GM21529 (cell line): ENCODE data around the gene PDSS2.
"Not testable (repeated sequence)": the region's sequence is repeated elsewhere in the genome, so short reads cannot be mapped to it uniquely, and the experiment has no call there.

Experiments used
- ATAC-seq: cut with Tn5 transposase; IDR thresholded peaks from one replicate; pipeline ENCODE4 v1.9.1; 2021; ENCODE audit not compliant: unreplicated experiment

PDSS2 gene

DNA sequence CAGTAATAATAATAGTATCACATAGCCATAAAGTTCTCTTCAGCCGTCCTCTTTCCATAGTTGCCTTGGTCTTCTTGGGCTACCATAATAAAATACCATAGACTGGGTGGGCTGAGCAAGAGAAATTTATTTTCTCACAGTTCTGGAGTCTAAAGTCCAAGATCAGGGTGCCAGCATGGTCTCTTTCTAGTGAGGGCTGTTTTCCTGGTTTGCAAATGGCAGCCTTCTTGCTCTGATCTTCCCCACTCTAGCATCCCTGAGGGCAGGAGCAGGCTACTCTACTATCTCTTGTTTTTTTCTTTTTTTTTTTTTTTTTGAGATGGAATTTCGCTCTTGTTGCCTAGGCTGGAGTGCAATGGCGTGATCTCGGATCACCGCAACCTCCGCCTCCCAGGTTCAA lies 335.9 kb downstream of the PDSS2 start:
- no peak for ATAC-seq

DNA sequence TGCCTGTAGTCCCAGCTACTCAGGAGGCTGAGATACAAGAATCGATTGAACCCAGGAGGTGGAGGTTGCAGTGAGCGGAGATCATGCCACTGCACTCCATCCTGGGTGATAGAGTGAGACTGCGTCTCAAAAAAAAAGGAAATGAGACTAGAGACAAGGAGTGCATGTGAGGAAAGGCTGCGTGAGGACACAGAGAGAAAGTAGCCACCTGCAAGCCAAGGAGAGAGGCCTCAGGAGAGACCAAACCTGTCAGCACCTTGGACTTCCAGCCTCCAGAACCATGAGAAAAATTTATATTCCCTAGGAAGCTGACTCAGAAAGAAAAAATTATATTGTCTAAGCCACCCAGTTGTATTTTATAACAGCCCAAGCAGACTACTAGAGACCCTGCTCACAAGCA lies 336.6 kb downstream of the PDSS2 start:
- no peak for ATAC-seq

DNA sequence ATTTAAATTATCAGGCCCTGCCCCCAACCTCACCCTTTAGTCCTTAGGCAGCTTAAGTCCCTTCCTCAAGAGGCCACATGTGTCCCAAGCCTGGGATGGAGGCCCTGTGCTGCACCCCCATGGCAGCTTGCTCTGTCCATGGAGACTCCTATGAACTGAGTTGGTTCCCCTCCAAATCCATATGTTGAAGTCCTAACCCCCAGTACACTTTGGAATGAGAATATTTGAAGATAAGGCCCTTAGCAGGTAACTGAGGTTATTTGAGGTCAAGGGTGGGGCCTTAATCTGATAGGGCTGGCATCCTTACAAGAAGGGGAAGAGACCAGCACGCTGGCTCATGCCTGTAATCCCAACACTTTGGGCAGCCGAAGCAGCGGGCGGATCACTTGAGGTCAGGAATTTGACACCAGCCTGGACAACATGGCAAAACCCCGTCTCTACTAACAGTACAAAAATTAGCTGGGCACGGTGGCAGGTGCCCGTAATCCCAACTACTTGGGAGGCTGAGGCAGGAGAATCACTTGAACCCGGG lies 337.3 kb downstream of the PDSS2 start:
- ATAC-seq: no peak

DNA sequence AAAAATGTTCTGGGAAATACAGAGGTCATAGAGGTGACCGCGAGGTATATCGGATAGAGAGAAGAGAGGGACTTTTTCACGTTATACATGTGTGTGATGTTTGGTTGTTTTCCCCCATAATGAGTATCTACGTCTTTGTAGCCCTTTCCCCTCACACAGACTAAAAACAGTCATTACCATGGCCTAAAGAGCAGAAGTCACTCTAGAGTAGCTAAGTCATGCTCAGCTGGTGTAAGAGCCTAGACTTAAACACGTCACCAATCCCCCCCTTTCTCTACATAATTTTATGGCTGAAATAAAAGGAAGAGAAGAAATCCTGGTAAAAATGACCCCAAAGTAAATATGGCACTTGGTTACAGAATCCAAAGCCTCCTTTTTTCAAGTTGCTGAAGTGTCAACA lies 338.1 kb downstream of the PDSS2 start:
- ATAC-seq: no peak

DNA sequence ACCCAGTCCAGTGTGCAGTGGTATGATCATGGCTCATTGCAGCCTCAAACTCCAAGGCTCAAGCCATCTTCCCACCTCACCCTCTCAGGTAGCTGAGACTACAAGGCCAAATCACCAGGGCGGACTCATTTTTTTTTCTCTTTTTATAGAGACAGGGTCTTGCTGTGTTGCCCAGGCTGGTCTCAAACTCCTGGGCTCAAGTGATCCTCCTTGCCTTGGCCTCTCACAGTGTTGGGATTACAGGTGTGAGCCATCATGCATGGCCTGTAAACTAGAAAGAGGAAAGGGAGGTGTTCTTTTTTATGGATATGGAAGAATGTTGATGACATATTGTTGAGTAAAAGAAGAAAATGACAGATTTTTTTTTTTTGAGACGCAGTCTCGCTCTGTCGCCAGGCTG lies 339.0 kb downstream of the PDSS2 start:
- no peak for ATAC-seq

DNA sequence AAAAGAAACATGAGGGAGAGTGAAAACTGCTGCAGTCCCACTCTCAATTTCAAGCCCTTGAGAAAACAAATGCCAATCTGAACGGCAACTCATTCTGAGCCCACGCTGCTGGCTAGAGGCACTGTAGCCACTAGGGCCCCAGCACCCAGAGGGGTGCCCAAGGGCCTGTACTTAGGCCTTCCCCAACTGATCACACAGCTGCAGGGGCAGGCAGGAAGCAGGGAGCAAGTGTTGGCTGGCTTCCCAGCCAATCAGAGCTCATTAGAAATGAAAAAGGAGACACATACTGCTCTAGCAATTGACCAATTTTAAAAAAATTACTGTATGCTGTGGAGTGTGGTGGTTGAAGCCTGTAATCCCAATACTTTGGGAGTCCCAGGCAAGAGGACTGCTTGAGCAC lies 340.4 kb downstream of the PDSS2 start:
- no peak for ATAC-seq

DNA sequence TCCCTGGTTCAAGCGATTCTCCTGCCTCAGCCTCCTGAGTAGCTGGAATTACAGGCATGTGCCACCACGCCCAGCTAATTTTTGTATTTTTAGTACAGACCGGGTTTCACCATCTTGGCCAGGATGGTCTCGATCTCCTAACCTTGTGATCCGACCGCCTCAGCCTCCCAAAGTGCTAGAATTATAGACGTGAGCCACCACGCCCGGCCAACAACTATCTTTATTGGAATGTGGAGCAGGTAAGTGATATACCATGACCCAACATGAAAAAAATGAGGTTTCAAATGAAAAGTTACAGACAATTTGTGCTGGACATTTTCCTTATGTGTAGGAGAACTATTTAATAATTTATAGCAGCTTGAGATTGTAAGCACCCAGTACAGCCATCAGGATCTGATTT lies 340.8 kb downstream of the PDSS2 start:
- ATAC-seq: not testable (repeated sequence)

DNA sequence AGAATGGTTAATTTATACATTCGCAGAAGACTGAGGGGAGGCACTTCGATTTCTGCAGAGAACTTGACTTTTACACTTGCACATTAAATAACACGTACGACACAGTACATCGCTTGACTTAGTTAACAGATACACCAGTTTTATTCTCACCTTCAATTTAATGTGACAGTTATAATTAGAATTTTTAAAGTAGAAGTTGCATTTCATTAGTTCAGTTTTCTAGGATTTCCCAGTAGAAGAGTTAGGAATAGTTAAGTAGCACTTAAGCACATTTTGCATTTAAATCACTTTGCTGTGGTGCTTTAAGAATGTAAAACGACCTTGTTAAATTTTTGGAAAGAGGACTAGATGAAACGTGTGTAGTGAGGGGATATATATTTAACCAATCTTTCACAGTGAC lies 342.4 kb downstream of the PDSS2 start:
- no peak for ATAC-seq

DNA sequence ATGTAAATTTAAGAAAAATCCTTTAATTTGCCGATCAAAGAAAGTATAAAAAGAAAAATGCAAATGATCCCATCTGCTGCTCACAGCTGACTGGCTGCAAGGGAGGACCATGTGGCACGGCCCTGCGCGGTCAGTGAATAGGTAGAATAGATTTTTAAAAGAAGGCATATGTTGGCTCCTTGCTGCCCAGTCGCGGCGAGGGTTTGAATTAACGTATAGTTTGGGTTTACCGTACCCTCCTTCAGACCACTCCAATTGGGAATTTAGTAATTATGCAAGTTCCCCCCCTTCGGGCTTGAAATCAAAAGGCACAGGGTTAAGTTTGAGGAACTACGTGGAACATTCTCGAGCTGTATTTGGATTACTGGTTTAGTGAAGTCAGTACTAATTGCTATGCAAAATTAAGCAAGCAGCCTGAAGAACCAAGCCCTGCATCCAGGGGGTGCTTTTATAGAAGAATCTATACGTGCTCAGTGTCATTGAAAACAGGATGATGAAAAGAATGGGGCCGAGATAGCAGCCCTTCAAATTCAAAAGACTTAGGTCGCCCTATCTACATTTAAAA lies 343.0 kb downstream of the PDSS2 start:
- peak; percentile 44 for ATAC-seq

DNA sequence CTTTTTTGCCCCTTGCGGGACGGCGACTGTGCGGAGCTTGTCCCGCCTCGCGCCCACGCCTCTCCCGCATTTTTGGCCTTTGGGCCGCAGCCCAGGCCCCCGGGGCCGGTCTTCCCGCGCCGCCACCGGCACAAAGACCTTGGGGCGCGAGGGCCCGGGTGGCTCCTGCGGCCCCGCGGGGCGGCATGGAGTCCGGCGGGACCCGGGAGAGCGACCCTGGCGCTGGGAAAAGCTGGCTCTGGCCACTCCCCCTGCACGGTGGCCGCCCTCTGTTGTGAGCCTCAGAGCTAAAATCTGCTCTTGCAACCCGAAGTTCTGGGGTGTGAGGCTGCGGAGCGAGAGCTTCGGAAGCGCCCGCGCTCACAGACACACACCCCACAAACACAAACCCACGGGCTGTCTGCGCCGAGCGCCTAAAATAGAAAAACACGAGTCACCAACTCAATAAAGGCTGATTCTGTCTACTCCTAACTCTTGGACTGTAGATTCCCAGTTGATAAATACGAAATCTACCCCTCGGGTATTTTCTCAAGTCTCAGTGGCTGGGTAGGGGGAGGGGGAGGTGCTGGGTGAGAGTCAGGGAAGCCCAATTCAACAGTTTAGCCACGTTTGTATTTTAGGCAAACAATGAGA lies 343.6 kb downstream of the PDSS2 start:
- ATAC-seq: peak; percentile 23

DNA sequence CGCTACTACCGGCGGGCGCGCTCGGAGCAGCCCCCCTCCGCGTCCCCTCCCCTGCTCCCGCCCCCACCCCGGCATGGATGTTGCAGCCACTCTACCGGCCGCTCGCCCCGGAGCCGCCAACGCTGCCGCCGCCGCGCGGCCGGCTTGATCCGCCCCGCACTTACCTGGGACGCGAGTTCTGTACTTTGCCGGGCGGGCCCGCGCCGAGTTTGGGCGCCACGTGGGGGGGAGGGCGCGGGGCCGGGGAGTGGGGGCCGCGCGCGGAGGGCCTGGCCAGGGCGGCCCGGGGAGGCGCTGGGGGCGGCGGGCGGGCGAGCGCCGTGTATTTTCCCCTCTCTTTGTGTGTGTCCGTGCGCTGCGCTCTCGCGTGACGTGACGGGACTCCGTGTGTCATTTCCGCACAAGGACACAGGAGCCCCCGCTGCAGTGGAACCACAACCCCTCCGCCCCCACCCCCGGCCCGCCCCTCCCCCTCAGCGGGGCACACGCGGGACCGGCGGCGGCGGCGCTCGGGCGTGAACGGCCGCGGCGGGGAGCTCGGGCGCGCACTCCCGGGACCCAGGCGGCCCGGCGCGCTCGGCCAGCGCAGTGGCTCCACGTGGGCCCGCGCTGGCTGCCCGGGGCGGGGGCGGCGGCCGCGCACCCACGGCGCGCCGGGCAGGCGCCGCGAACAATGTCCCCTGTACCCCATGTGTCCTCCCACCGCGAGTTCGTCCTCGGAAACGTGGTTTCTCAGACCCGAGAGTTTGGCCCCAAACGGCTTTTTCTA lies 344.3 kb downstream of the PDSS2 start, which contains the start of gene BEND3:
BEND3 (minus strand) TSS at position 590 of the 769 bp plus-strand sequence. CDS start 16,230 bp downstream, outside the sequence.
- ATAC-seq: peak; percentile 32

DNA sequence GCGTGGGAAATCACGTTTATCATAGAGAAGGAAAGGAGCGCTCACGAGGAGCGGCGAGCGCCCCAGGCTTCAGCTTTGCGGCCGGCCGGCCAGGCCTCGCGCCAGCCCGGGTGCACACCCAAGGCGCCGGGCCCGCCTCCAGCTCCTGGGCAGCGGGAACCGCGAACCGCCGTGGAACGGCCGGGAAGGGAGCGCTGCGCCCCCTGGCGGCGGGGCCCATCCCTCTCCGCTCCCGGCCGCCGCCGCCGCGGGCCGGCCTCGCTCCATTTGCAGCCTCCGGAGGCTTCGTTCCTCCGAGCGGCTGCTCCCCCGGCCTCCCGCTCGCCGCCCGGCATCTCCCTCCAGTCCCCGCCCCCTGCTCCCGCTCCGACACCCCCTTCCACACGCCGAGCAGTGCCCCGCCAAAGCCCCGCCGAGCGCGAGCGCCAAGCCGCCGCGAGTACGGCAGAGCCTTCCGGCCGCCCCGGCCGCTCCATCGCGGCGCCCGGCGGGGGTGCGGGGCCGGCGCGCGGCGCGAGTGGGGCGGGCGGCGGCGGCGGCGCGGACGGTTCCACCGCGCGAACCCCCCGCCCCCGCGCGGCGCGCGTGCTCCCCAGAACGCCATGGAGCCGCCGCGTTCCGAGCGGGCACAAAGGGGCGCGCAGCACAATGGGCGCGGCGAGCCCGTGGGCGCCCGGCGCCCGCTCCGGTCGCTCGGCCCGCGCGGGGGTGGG lies 345.0 kb downstream of the PDSS2 start:
- peak; percentile 53 for ATAC-seq

DNA sequence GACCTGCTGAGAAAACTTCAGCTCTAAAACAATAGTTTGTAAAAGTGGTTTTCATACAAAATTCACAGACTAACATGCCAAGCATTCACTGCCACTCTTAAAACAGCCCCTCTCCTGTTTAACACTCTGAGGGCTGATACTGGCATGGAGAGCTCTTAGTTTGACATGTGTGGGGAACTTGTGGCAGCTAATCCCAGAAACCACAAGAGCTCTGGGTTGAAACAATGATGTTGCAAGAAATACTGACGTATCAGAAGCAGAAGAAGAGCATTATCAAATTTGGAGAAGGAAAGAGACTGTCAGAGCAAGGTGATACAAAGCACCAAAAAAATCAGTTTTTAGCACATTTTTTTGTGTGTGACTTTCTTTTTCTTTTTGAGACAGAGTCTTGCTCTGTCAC lies 349.2 kb downstream of the PDSS2 start:
- ATAC-seq: no peak

DNA sequence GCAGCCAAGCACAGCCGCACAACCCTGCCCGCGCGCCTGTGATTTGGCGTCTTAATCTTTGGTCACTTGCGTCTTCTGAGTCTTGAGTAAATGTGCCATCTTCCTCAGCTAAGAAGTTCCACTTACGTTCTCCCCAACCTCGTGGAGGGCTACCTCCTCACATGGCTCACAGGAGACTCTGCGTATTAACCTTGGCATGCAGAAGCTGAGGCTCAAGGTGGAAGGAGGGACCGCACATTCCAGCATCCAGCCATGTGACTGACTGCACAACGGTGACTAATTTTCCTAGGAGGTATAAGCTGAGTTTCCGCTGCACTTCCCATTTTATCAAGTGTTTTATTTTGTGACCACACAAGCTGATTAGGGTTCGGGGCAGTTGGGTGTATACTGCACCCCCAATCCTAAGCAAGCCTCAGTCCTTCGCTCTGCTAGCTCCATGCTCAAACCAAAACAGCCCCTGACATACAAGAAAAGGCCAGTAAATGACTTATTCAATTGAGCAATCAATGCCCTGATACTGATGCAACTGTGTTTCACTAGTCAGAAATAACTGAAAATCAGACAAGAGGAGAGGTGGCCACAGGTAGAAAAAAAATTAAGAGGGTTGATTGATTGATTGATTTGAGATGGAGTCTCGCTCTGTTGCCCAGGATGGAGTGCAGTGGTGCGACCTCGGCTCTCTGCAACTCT lies 351.0 kb downstream of the PDSS2 start:
- no peak for ATAC-seq

DNA sequence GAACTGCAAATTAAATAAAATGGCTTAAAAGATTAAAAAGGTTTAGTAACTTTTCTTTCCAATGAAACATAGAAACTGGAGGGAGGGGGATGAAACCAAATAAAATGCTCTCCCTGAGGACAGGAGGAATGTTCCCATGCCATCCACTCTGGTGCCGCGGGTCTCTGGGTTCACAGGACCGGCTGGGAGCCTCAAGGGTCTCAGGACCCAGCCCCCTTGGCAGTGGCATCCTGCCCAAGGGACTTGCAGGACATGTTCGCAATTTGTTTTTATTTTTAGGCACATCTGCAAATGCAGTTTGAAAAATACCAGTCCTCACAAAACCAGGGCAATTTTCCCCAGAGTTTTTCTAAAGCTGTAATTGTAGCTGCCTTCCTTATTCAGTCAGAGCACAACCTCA lies 351.6 kb downstream of the PDSS2 start:
- ATAC-seq: no peak

DNA sequence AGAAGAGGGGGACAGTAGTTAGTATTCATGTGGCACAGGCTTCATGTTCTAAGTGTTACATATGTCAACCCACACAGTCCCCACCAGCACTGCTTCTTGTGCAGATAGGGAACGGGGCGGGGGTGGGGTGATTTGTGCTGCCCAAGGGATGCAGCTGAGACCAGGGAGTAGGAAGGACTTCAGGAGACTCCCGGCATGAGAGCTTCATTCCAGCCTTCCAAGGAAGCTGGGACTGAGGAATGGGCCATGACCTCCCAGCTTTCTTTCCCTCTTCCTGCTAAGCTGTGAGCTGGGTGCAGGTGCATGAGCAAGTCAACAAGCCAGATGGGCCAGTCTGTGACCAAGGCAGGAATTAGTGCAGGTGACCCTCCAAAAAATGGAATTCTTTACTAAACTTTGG lies 353.2 kb downstream of the PDSS2 start:
- ATAC-seq: no peak

DNA sequence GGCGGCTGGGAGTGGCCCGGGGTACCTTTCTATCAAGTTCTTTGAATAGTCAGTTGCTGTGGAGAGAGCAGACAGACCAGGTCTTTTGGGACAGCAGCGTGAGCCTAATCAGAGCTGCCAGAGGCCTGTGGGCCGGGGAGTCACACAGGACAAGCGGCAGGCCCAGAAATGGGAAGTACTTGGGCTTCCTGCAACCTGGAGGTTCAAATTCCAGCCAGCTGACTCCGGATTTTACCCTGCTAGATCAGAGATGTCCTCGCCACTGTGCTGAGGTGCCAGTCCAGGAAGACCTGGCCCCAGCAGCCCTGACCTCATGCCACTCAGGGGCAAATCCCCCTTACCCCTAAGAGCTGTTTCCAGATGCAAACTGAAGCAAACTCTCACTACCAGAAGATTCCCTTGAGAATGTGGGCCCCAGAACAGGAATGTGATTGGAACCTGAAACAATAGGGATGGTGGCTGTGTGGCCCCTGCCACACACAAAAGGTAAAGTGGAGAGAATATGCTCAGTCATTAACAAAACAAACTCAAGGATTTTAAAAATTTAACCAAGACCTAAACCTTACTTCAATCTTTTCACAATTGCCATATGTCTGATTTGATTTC lies 353.8 kb downstream of the PDSS2 start:
- no peak for ATAC-seq

DNA sequence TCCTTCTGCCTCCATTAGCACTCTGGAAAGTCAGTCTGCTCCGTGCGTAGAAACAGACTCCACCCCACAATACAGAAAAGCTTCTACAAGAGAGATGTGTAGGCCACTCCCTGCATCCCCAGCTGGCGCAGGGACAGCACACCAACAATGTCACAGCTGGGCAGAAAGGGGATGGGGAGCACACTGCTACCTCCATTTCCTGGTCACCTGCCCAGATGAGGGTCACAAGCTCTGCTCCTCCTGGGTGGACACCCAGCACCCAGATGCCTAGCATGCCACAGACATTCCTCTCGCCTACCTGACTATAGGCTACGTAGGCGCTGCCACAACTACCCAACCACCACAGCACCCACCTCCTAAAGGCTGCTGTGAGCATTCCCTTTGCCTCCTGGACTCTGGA lies 356.3 kb downstream of the PDSS2 start:
- ATAC-seq: no peak
